Neural progenitor cell (in vitro differentiated cells): Measurements from ENCODE around the gene APOBEC3A. TPM values are rescaled to one million over a fixed set of nuclear protein-coding genes. Genes with fewer than 3 reads are reported as not detected.

Experiments used
- DNase-seq: peaks from one replicate; pipeline ENCODE4 v3.0.0-alpha.2; 2016; ENCODE audit warnings: low spot score
- H2AFZ ChIP-seq: fragments of 200-600 bp; sonication (generic); replicated peaks from 2 replicates; pipeline ENCODE4 v1.6.1; 2016; ENCODE audit warnings: antibody characterized with exemption
- H3F3A ChIP-seq: fragments of 200-600 bp; sonication (generic); 2 replicates; pipeline ENCODE4 v1.6.1; 2016; ENCODE audit warnings: antibody characterized with exemption, low read depth
- H3K27ac ChIP-seq: fragments of 200-600 bp; sonication (generic); 2 replicates; pipeline ENCODE4 v1.5.1; 2016; ENCODE audit warnings: mild to moderate bottlenecking
- H3K27me3 ChIP-seq: fragments of 200-600 bp; sonication (generic); 2 replicates; pipeline ENCODE4 v1.6.1; 2016; ENCODE audit warnings: mild to moderate bottlenecking, moderate library complexity
- H3K36me3 ChIP-seq: fragments of 200-600 bp; sonication (generic); 2 replicates; pipeline ENCODE4 v1.5.1; 2016
- H3K4me1 ChIP-seq: fragments of 200-600 bp; sonication (generic); 2 replicates; pipeline ENCODE4 v1.6.1; 2016; ENCODE audit warnings: mixed run types
- H3K4me2 ChIP-seq: fragments of 200-600 bp; sonication (generic); 2 replicates; pipeline ENCODE4 v1.6.1; 2016
- H3K4me3 ChIP-seq: fragments of 200-600 bp; sonication (generic); 2 replicates; pipeline ENCODE4 v1.5.1; 2016
- H3K79me2 ChIP-seq: fragments of 200-600 bp; sonication (generic); 2 replicates; pipeline ENCODE4 v1.6.1; 2016; ENCODE audit warnings: low read depth
- H3K9ac ChIP-seq: fragments of 200-600 bp; sonication (generic); 2 replicates; pipeline ENCODE4 v1.6.1; 2016
- H3K9me3 ChIP-seq: fragments of 200-600 bp; sonication (generic); 2 replicates; pipeline ENCODE4 v1.5.1; 2016; ENCODE audit warnings: low read depth
- H4K20me1 ChIP-seq: fragments of 200-600 bp; sonication (generic); 2 replicates; pipeline ENCODE4 v1.6.1; 2016; ENCODE audit warnings: low read depth
- H3K27ac Mint-ChIP-seq: 3 replicates; pipeline ENCODE4 v1.8.0; 2021; ENCODE audit warnings: mixed read lengths
- H3K27me3 Mint-ChIP-seq: 2 replicates; pipeline ENCODE4 v1.8.0; 2022; ENCODE audit warnings: low read depth, mild to moderate bottlenecking, inconsistent platforms, moderate library complexity, mixed read lengths; ENCODE audit not compliant: insufficient read depth
- H3K36me3 Mint-ChIP-seq: 3 replicates; pipeline ENCODE4 v1.8.0; 2021; ENCODE audit warnings: mixed read lengths
- H3K4me1 Mint-ChIP-seq: 3 replicates; pipeline ENCODE4 v1.8.0; 2021; ENCODE audit warnings: mixed read lengths
- H3K4me3 Mint-ChIP-seq: 3 replicates; pipeline ENCODE4 v1.8.0; 2021; ENCODE audit warnings: mild to moderate bottlenecking, moderate library complexity, mixed read lengths
- H3K9me3 Mint-ChIP-seq: 3 replicates; pipeline ENCODE4 v1.8.0; 2020; ENCODE audit warnings: mixed read lengths
- CTCF ChIP-seq: fragments of 200-600 bp; sonication (generic); IDR thresholded peaks from 2 replicates; pipeline ENCODE4 v1.5.1; 2017; ENCODE audit warnings: antibody characterized with exemption, mild to moderate bottlenecking
- EZH2 ChIP-seq: fragments of 200-600 bp; sonication (generic); IDR thresholded peaks from 2 replicates; pipeline ENCODE4 v1.6.1; 2017; ENCODE audit warnings: antibody characterized with exemption, mild to moderate bottlenecking, moderate library complexity
- EZH2phosphoT487 ChIP-seq: fragments of 200-600 bp; sonication (generic); IDR thresholded peaks from 2 replicates; pipeline ENCODE4 v1.6.1; 2017; ENCODE audit warnings: antibody characterized with exemption
- total RNA-seq: library from RNA; depleted of rRNA; stranded (reverse); fragments of >200 nt; gene quantifications from 2 replicates; pipeline ENCODE4 v1.2.3, GENCODE V29; 2015; ENCODE audit warnings: low replicate concordance

Gene APOBEC3A
- not detected in 2 replicates for total RNA-seq

GRCh38 chr22:38957046-38957770 is at the start of gene APOBEC3A:
Gene APOBEC3A, plus strand, starts transcription at chr22:38957609. Its CDS starts 83 bp downstream, at chr22:38957692.
- no peaks in the 10 kb centered on the region for H3K79me2 ChIP-seq
- H3K4me1 ChIP-seq: no peaks in the 10 kb centered on the region
- TF ChIP-seq CTCF (no peak), EZH2phosphoT487 (no peak), EZH2 (no peak)
- H3K9me3 Mint-ChIP-seq: no peaks in the 10 kb centered on the region
- no peak within 1 kb of the TSS for H3K27ac ChIP-seq
- H3K4me2 ChIP-seq: no peak within 1 kb of the TSS
- peaks cover 2% of the 10 kb centered on the region for H3K4me1 Mint-ChIP-seq
- H4K20me1 ChIP-seq: no peaks in the 10 kb centered on the region
- no peak within 1 kb of the TSS for H3K4me3 Mint-ChIP-seq
- H3K27ac Mint-ChIP-seq: no peak within 1 kb of the TSS
- H3K9me3 ChIP-seq: no peaks in the 10 kb centered on the region
- no peak within 1 kb of the TSS for H2AFZ ChIP-seq
- no peaks in the 10 kb centered on the region for H3K36me3 ChIP-seq
- no peak within 1 kb of the TSS for H3K9ac ChIP-seq
- H3K27me3 Mint-ChIP-seq: peaks cover 12% of the 10 kb centered on the region
- no peaks in the 10 kb centered on the region for H3K36me3 Mint-ChIP-seq
- H3F3A ChIP-seq: no peaks in the 10 kb centered on the region
- no peak for DNase-seq
- no peak within 1 kb of the TSS for H3K4me3 ChIP-seq
- no peaks in the 10 kb centered on the region for H3K27me3 ChIP-seq

- peaks cover 6% of the 10 kb centered on the region for H3K27me3 Mint-ChIP-seq
- H3K27ac Mint-ChIP-seq: no peak overlapping the region
- H3K36me3 Mint-ChIP-seq: no peaks in the 10 kb centered on the region
- H2AFZ ChIP-seq: no peak overlapping the region
- no peaks in the 10 kb centered on the region for H3K4me1 Mint-ChIP-seq
- H3K4me3 ChIP-seq: no peak overlapping the region
- H3K27ac ChIP-seq: no peak overlapping the region
- no peaks in the 10 kb centered on the region for H3K4me1 ChIP-seq
- no peak overlapping the region for H3K4me2 ChIP-seq
- H3K4me3 Mint-ChIP-seq: no peak overlapping the region
- H4K20me1 ChIP-seq: no peaks in the 10 kb centered on the region
- H3K79me2 ChIP-seq: no peaks in the 10 kb centered on the region
- H3F3A ChIP-seq: no peaks in the 10 kb centered on the region
- DNase-seq: no peak
- H3K36me3 ChIP-seq: no peaks in the 10 kb centered on the region
- TF ChIP-seq CTCF (no peak), EZH2phosphoT487 (no peak)
- peaks cover 32% of the 10 kb centered on the region for H3K9me3 Mint-ChIP-seq
- no peak overlapping the region for H3K9ac ChIP-seq
- H3K27me3 ChIP-seq: peaks cover 7% of the 10 kb centered on the region
- peaks cover 14% of the 10 kb centered on the region for H3K9me3 ChIP-seq
These were observed 49.6 kb upstream of the APOBEC3A start for GRCh38 chr22:38907767-38908166.

GRCh38 chr22:38911434-38911833 is 46.0 kb upstream of the APOBEC3A start:
- Histone ChIP-seq H3K27ac (no peak overlapping the region), H3K4me3 (no peak overlapping the region), H3K4me2 (no peak overlapping the region), H3K36me3 (no peaks in the 10 kb centered on the region), H3K79me2 (no peaks in the 10 kb centered on the region), H3K27me3 (peaks cover 28% of the 10 kb centered on the region), H3K4me1 (no peaks in the 10 kb centered on the region), H3F3A (no peaks in the 10 kb centered on the region), H3K9me3 (no peaks in the 10 kb centered on the region), H4K20me1 (no peaks in the 10 kb centered on the region), H3K9ac (no peak overlapping the region), H2AFZ (no peak overlapping the region)
- Mint-ChIP-seq H3K36me3 (no peaks in the 10 kb centered on the region), H3K27ac (no peak overlapping the region), H3K27me3 (peaks cover 14% of the 10 kb centered on the region), H3K9me3 (peaks cover 16% of the 10 kb centered on the region), H3K4me3 (no peak overlapping the region), H3K4me1 (no peaks in the 10 kb centered on the region)
- no peak for DNase-seq
- no peak for TF ChIP-seq CTCF
- no peak for TF ChIP-seq EZH2phosphoT487
- no peak for TF ChIP-seq EZH2
